K562 (cell line): ENCODE data around the gene FARSA. TPM values are rescaled to one million over a fixed set of nuclear protein-coding genes. Genes with fewer than 3 reads are reported as not detected.

Experiments
- FOXJ2 ChIP-seq: fragments of 200-800 bp; sonication (Bioruptor generic); IDR thresholded peaks from 2 replicates; pipeline ENCODE4 v1.6.1; 2016; ENCODE audit warnings: missing genetic modification characterization, missing compliant biosample characterization
- HSF4 ChIP-seq: fragments of 250-450 bp; sonication (Bioruptor Pico); IDR thresholded peaks from 2 replicates; pipeline ENCODE4 v2.1.2; 2022; ENCODE audit warnings: mild to moderate bottlenecking, moderate library complexity, borderline replicate concordance
- IFI16 ChIP-seq: fragments of 250-450 bp; sonication (Bioruptor Pico); IDR thresholded peaks from 2 replicates; pipeline ENCODE4 v2.1.2; 2022; ENCODE audit warnings: mild to moderate bottlenecking, inconsistent platforms
- ILK ChIP-seq: fragments of 450-650 bp; IDR thresholded peaks from 2 replicates; pipeline ENCODE4 v1.6.1; 2016; ENCODE audit warnings: missing genetic modification characterization, low read depth, mild to moderate bottlenecking, missing compliant biosample characterization, moderate library complexity, borderline replicate concordance
- MTA2 ChIP-seq: fragments of 450-650 bp; IDR thresholded peaks from 2 replicates; pipeline ENCODE4 v1.6.1; 2016; ENCODE audit warnings: low read depth
- PHTF2 ChIP-seq: fragments of 250-450 bp; sonication (Bioruptor Pico); IDR thresholded peaks from 2 replicates; pipeline ENCODE4 v1.5.0; 2021; ENCODE audit warnings: mild to moderate bottlenecking
- POLR3G ChIP-seq: IDR thresholded peaks from 2 replicates; pipeline ENCODE4 v1.6.1; 2011; ENCODE audit not compliant: insufficient read length, insufficient replicate concordance; ENCODE audit errors: extremely low read depth
- RFX7 ChIP-seq: fragments of 250-450 bp; sonication (Bioruptor Pico); IDR thresholded peaks from 2 replicates; pipeline ENCODE4 v1.5.1; 2021; ENCODE audit warnings: mild to moderate bottlenecking
- SAFB2 ChIP-seq: fragments of 200-400 bp; formaldehyde crosslinking; IDR thresholded peaks from 2 replicates; pipeline ENCODE4 v1.6.1; 2018; ENCODE audit warnings: borderline replicate concordance, low read length, low read depth, moderate library complexity; ENCODE audit not compliant: severe bottlenecking
- SIN3B ChIP-seq: fragments of 450-650 bp; IDR thresholded peaks from 2 replicates; pipeline ENCODE4 v1.6.1; 2017; ENCODE audit warnings: low read depth, mild to moderate bottlenecking, moderate library complexity
- ZFPM2 ChIP-seq: fragments of 250-450 bp; sonication (Bioruptor Pico); IDR thresholded peaks from 2 replicates; pipeline ENCODE4 v1.5.1; 2022; ENCODE audit warnings: mild to moderate bottlenecking
- ZNF175 ChIP-seq: fragments of 200-800 bp; sonication (Bioruptor generic); IDR thresholded peaks from 2 replicates; pipeline ENCODE4 v1.6.1; 2016; ENCODE audit warnings: low read depth, mild to moderate bottlenecking, missing genetic modification characterization, missing compliant biosample characterization
- ZNF444 ChIP-seq: fragments of 250-450 bp; sonication (Bioruptor Pico); IDR thresholded peaks from 2 replicates; pipeline ENCODE4 v1.4.0; 2020; ENCODE audit warnings: mild to moderate bottlenecking, moderate library complexity
- ZNF449 ChIP-seq: fragments of 250-450 bp; sonication (Bioruptor Pico); IDR thresholded peaks from 2 replicates; pipeline ENCODE4 v1.8.0; 2022; ENCODE audit warnings: moderate library complexity, mild to moderate bottlenecking, inconsistent platforms
- ZNF561 ChIP-seq: fragments of 450-650 bp; formaldehyde crosslinking; conservative IDR thresholded peaks from 2 replicates; pipeline ENCODE4 v1.4.0; 2020; ENCODE audit warnings: mild to moderate bottlenecking, moderate library complexity
- ZNF696 ChIP-seq: fragments of 250-450 bp; sonication (Bioruptor Pico); conservative IDR thresholded peaks from 2 replicates; pipeline ENCODE4 v1.4.0; 2020; ENCODE audit warnings: mild to moderate bottlenecking, moderate library complexity
- ZNF766 ChIP-seq: fragments of 200-800 bp; sonication (Bioruptor generic); conservative IDR thresholded peaks from 2 replicates; pipeline ENCODE4 v1.6.1; 2016; ENCODE audit warnings: missing genetic modification characterization, missing compliant biosample characterization
- polyA plus RNA-seq, 8 experiments: library from polyadenylated mRNA; depleted of rRNA in 4 of 8; stranded (reverse) in 5 of 8; unstranded in 3 of 8; fragments of >200 nt; fragmentation: Nextera tagmentation in 2 of 8; fragmentation: Illumina TruSeq in 1 of 8; extraction: Ambion mirVana in 2 of 8; extraction: Trizol in 1 of 8; gene quantifications; 2 replicates each; pipeline versions ENCODE4 v1.2.1 to v1.2.3, GENCODE V29; 2011 to 2014; ENCODE audit warnings: inconsistent platforms in 1 of 8, missing spikeins in 1 of 8
- total RNA-seq, 7 experiments: library from RNA; depleted of rRNA in 6 of 7; stranded (reverse); fragments of >200 nt in 6 of 7; fragmentation: Illumina TruSeq in 2 of 7; extraction: Trizol in 2 of 7; gene quantifications; 2 replicates each; pipeline versions ENCODE4 v1.2.1 to v1.2.3, GENCODE V29; 2011 to 2021; ENCODE audit warnings: low replicate concordance in 1 of 7
- TF ChIP-seq, protein P1 (sequence below): fragments of 200-800 bp; sonication (Bioruptor generic); IDR thresholded peaks from 2 replicates; pipeline ENCODE4 v1.6.1; 2016; ENCODE audit warnings: missing genetic modification characterization, missing compliant biosample characterization
- TF ChIP-seq, protein P2 (sequence below): fragments of 250-450 bp; sonication (Bioruptor Pico); IDR thresholded peaks from 2 replicates; pipeline ENCODE4 v1.8.0; 2022; ENCODE audit warnings: moderate library complexity, mild to moderate bottlenecking, inconsistent platforms
- TF ChIP-seq, protein P3 (sequence below): fragments of 450-650 bp; conservative IDR thresholded peaks from 2 replicates; pipeline ENCODE4 v1.6.1; 2016; ENCODE audit warnings: missing genetic modification characterization, low read depth, mild to moderate bottlenecking, control low read depth, missing compliant biosample characterization

The FARSA gene
- total and polyA plus RNA-seq, 9 of the 15 experiments (the other 6 are each of a cell fraction or from before 2014, with no cell fraction given), result 25.2 to 237 (median 89.6) TPM

GRCh38 chr19:12882589-12882988 is 50.9 kb downstream of the FARSA start (continued):
- TF ChIP-seq, protein P1, sequence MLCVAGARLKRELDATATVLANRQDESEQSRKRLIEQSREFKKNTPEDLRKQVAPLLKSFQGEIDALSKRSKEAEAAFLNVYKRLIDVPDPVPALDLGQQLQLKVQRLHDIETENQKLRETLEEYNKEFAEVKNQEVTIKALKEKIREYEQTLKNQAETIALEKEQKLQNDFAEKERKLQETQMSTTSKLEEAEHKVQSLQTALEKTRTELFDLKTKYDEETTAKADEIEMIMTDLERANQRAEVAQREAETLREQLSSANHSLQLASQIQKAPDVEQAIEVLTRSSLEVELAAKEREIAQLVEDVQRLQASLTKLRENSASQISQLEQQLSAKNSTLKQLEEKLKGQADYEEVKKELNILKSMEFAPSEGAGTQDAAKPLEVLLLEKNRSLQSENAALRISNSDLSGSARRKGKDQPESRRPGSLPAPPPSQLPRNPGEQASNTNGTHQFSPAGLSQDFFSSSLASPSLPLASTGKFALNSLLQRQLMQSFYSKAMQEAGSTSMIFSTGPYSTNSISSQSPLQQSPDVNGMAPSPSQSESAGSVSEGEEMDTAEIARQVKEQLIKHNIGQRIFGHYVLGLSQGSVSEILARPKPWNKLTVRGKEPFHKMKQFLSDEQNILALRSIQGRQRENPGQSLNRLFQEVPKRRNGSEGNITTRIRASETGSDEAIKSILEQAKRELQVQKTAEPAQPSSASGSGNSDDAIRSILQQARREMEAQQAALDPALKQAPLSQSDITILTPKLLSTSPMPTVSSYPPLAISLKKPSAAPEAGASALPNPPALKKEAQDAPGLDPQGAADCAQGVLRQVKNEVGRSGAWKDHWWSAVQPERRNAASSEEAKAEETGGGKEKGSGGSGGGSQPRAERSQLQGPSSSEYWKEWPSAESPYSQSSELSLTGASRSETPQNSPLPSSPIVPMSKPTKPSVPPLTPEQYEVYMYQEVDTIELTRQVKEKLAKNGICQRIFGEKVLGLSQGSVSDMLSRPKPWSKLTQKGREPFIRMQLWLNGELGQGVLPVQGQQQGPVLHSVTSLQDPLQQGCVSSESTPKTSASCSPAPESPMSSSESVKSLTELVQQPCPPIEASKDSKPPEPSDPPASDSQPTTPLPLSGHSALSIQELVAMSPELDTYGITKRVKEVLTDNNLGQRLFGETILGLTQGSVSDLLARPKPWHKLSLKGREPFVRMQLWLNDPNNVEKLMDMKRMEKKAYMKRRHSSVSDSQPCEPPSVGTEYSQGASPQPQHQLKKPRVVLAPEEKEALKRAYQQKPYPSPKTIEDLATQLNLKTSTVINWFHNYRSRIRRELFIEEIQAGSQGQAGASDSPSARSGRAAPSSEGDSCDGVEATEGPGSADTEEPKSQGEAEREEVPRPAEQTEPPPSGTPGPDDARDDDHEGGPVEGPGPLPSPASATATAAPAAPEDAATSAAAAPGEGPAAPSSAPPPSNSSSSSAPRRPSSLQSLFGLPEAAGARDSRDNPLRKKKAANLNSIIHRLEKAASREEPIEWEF, result peak; percentile 66
- TF ChIP-seq ZNF449 (peak; percentile 86), SAFB2 (no peak), PHTF2 (CRISPR knock-in tag) (no peak), ZNF561 (CRISPR knock-in tag) (0 out of 2 replicates have a peak, but pooled peaks have one; percentile 6), ZNF766 (CRISPR knock-in tag) (0 out of 2 replicates have a peak, but pooled peaks have one; percentile 45), SIN3B (no peak), ZNF444 (peak; percentile 62; the same call in 1 of the 2 replicates), ILK (tag) (peak; percentile 62), ZFPM2 (no peak), POLR3G (no peak), ZNF175 (0 out of 2 replicates have a peak, but pooled peaks have one; percentile 39), HSF4 (CRISPR knock-in tag) (peak; percentile 93), IFI16 (CRISPR knock-in tag) (peak; percentile 72; the same call in 1 of the 2 replicates), ZNF696 (CRISPR knock-in tag) (0 out of 2 replicates have a peak, but pooled peaks have one; percentile 20), MTA2 (no peak), RFX7 (CRISPR knock-in tag) (no peak), FOXJ2 (tag) (no peak)
- TF ChIP-seq, protein P2, sequence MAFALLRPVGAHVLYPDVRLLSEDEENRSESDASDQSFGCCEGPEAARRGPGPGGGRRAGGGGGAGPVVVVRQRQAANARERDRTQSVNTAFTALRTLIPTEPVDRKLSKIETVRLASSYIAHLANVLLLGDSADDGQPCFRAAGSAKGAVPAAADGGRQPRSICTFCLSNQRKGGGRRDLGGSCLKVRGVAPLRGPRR (CRISPR knock-in tag), result peak; percentile 92
- TF ChIP-seq, protein P3, sequence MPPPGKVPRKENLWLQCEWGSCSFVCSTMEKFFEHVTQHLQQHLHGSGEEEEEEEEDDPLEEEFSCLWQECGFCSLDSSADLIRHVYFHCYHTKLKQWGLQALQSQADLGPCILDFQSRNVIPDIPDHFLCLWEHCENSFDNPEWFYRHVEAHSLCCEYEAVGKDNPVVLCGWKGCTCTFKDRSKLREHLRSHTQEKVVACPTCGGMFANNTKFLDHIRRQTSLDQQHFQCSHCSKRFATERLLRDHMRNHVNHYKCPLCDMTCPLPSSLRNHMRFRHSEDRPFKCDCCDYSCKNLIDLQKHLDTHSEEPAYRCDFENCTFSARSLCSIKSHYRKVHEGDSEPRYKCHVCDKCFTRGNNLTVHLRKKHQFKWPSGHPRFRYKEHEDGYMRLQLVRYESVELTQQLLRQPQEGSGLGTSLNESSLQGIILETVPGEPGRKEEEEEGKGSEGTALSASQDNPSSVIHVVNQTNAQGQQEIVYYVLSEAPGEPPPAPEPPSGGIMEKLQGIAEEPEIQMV, result peak; percentile 83
